ENCODE measurements around the gene ARHGAP42. TPM values are rescaled to one million over a fixed set of nuclear protein-coding genes. Genes with fewer than 3 reads are reported as not detected.

ARHGAP42 gene
- total RNA-seq, 1 experiment from 2014 or later = 8.0 TPM

DNA sequence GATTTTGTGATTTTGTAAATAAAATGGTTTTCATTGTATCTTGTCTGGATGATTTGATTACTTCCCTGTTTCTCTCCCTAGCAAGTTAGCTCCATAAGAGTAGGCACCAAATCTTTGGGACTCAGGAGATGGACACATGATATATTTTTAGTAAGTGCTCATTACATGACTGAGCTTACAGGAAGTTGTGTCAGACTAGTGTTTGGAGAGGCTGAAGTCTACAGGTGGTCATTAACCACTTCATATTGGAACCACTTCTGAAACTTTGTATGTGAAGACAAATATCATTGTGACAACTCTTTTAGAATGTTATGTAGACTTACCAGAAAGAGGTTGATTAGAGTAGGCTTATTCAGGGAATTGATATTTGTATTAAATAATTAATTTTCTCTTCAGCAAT is 19.1 kb downstream of the ARHGAP42 start:
- DNase-seq (ENCODE audit: low spot score) = peak; percentile 62
- H3K27ac ChIP-seq (ENCODE audit: low read depth, low read length, poor library complexity, severe bottlenecking) = no peak overlapping the region
- CTCF ChIA-PET = interaction anchor here (0.6 to 0.7 kb wide), 2 partner anchors 19 to 143 kb away, joined by 3 to 8 read pairs; no protein-coding TSS in a partner anchor
- H3K36me3 ChIP-seq (ENCODE audit: insufficient read depth, low read length, poor library complexity, severe bottlenecking) = no peaks in the 10 kb centered on the region
- peaks cover 14% of the 10 kb centered on the region for H3K4me1 ChIP-seq (ENCODE audit: insufficient read depth, low read length, poor library complexity, severe bottlenecking)
- BruUV-seq (replicated peaks) = no TSS peak
- TF ChIP-seq, protein P1, sequence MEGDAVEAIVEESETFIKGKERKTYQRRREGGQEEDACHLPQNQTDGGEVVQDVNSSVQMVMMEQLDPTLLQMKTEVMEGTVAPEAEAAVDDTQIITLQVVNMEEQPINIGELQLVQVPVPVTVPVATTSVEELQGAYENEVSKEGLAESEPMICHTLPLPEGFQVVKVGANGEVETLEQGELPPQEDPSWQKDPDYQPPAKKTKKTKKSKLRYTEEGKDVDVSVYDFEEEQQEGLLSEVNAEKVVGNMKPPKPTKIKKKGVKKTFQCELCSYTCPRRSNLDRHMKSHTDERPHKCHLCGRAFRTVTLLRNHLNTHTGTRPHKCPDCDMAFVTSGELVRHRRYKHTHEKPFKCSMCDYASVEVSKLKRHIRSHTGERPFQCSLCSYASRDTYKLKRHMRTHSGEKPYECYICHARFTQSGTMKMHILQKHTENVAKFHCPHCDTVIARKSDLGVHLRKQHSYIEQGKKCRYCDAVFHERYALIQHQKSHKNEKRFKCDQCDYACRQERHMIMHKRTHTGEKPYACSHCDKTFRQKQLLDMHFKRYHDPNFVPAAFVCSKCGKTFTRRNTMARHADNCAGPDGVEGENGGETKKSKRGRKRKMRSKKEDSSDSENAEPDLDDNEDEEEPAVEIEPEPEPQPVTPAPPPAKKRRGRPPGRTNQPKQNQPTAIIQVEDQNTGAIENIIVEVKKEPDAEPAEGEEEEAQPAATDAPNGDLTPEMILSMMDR (conservative IDR thresholded peaks at IDR 0.05; ENCODE audit: low read depth, low read length) = no peak
- no peak for TF ChIP-seq EZH2 (IDR thresholded peaks at IDR 0.05; ENCODE audit: borderline replicate concordance, low read depth, low read length, poor library complexity, severe bottlenecking)
- intact Hi-C loops (cut with micrococcal nuclease; ENCODE audit: unreplicated experiment) = no loop called here
- POLR2A ChIA-PET (ENCODE audit: low non-redundant PET) = no interaction called here
- no peaks in the 10 kb centered on the region for H3K9me3 ChIP-seq (ENCODE audit: low read depth, low read length, poor library complexity, severe bottlenecking)
- H3K4me3 ChIP-seq (ENCODE audit: low read depth, low read length, poor library complexity, severe bottlenecking) = no peak overlapping the region
- no peaks in the 10 kb centered on the region for H3K27me3 ChIP-seq (replicated peaks; ENCODE audit: insufficient read depth, low read depth, low read length, poor library complexity)

DNA sequence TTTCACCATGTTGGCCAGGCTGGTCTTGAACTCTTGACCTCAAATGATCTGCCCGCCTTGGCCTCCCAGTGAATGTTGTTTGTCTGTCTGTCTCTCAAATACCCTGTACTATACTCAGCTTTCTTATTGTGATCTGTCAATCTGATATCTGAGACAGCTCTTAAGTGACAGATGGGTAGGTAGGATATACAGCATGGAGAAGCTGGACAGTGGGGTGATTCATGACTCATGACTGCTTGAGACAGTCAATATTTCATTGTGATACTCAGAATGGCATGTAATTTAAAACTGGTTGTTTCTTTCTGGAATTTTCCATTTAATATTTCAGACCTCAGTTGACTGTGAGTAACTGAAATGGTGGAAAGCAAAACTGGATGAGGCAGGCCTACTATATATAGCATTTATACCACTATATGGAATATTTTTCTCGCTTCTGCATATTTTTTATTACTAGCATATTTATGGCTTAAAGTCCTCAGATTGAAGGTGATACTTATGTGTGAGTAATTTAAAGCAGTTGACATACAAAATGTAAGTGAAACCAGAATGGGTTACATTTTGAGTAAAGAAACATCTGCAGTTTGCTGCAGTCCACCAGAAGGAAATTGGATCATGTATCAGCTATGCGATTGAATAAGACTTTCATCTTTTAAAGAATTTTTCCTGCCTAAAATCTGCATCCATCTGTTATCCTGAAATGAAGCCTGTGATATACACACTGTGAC is 22.3 kb downstream of the ARHGAP42 start:
- no peaks in the 10 kb centered on the region for H3K27me3 ChIP-seq (replicated peaks; ENCODE audit: insufficient read depth, low read depth, low read length, poor library complexity)
- DNase-seq (ENCODE audit: low spot score) = no peak
- intact Hi-C loops (cut with micrococcal nuclease; ENCODE audit: unreplicated experiment) = no loop called here
- H3K4me1 ChIP-seq (ENCODE audit: insufficient read depth, low read length, poor library complexity, severe bottlenecking) = peaks cover 14% of the 10 kb centered on the region
- POLR2A ChIA-PET (ENCODE audit: low non-redundant PET) = no interaction called here
- H3K4me3 ChIP-seq (ENCODE audit: low read depth, low read length, poor library complexity, severe bottlenecking) = no peak overlapping the region
- no TSS peak for BruUV-seq (replicated peaks)
- CTCF ChIA-PET = no interaction called here
- no peak overlapping the region for H3K27ac ChIP-seq (ENCODE audit: low read depth, low read length, poor library complexity, severe bottlenecking)
- TF ChIP-seq, protein P1 (conservative IDR thresholded peaks at IDR 0.05; ENCODE audit: low read depth, low read length) = no peak
- TF ChIP-seq EZH2 (IDR thresholded peaks at IDR 0.05; ENCODE audit: borderline replicate concordance, low read depth, low read length, poor library complexity, severe bottlenecking) = no peak
- H3K36me3 ChIP-seq (ENCODE audit: insufficient read depth, low read length, poor library complexity, severe bottlenecking) = no peaks in the 10 kb centered on the region
- no peaks in the 10 kb centered on the region for H3K9me3 ChIP-seq (ENCODE audit: low read depth, low read length, poor library complexity, severe bottlenecking)

DNA sequence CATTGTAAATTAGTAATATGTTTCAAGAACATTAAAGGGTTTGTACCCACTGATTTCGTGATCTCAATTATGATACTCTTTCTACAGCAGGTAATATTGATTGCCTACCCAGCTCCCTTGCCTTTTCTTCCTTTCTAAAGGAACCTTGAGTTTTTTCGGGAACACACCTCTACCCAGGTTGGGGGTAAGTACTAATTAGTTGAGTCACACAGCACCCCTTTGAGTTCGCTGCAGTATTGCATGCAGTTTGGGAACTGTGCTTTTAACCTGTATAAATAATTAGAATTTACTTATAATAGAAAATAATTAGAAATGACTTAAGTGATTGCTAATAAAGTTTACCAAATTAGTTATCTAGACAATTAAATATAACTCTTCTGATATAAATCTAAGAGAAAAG is 24.9 kb downstream of the ARHGAP42 start:
- H3K4me1 ChIP-seq (ENCODE audit: insufficient read depth, low read length, poor library complexity, severe bottlenecking) = peaks cover 22% of the 10 kb centered on the region
- no peak for DNase-seq (ENCODE audit: low spot score)
- TF ChIP-seq, protein P1 (conservative IDR thresholded peaks at IDR 0.05; ENCODE audit: low read depth, low read length) = no peak
- no peak for TF ChIP-seq EZH2 (IDR thresholded peaks at IDR 0.05; ENCODE audit: borderline replicate concordance, low read depth, low read length, poor library complexity, severe bottlenecking)
- intact Hi-C loops (cut with micrococcal nuclease; ENCODE audit: unreplicated experiment) = no loop called here
- no peak overlapping the region for H3K4me3 ChIP-seq (ENCODE audit: low read depth, low read length, poor library complexity, severe bottlenecking)
- H3K36me3 ChIP-seq (ENCODE audit: insufficient read depth, low read length, poor library complexity, severe bottlenecking) = no peaks in the 10 kb centered on the region
- ChIA-PET POLR2A (ENCODE audit: low non-redundant PET) (no interaction called here), CTCF (no interaction called here)
- no peaks in the 10 kb centered on the region for H3K9me3 ChIP-seq (ENCODE audit: low read depth, low read length, poor library complexity, severe bottlenecking)
- no peaks in the 10 kb centered on the region for H3K27me3 ChIP-seq (replicated peaks; ENCODE audit: insufficient read depth, low read depth, low read length, poor library complexity)
- no TSS peak for BruUV-seq (replicated peaks)
- no peak overlapping the region for H3K27ac ChIP-seq (ENCODE audit: low read depth, low read length, poor library complexity, severe bottlenecking)

Measured in A673 (cell line).